ENCODE measurements around the gene SP110.

DNA sequence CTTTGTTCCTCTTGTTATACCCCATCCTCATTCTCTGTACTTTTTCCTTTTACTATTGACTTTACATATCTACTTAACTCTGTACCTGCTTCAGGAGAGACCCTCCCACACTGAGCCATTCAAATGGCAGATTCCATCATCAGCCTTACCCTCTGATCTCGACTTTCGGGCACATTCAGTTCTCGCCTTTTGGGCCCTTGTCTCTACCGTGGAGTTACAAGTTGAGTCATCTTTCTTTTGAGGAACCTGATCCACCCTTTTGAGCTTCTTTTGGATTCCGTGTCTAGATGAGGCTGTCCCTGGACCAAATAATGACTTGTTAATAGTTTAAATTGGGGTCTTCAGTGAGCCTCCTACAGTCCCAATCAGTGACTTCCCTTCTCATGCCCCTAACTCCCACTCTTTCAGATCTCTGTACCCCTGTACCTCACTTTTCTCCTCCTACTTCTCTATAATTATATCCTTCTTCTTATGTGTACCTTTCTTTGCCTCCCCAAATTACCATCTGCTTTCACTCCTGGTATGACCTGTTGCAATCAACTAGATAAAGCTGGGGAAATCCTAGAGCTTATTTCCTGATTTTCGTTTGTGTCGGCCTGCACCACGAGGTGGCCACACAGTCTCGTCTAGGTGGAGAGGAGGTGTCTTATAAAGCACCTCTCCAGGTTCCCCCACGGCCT, 17.2 kb downstream of the SP110 start:
- TF ChIP-seq, protein P1, sequence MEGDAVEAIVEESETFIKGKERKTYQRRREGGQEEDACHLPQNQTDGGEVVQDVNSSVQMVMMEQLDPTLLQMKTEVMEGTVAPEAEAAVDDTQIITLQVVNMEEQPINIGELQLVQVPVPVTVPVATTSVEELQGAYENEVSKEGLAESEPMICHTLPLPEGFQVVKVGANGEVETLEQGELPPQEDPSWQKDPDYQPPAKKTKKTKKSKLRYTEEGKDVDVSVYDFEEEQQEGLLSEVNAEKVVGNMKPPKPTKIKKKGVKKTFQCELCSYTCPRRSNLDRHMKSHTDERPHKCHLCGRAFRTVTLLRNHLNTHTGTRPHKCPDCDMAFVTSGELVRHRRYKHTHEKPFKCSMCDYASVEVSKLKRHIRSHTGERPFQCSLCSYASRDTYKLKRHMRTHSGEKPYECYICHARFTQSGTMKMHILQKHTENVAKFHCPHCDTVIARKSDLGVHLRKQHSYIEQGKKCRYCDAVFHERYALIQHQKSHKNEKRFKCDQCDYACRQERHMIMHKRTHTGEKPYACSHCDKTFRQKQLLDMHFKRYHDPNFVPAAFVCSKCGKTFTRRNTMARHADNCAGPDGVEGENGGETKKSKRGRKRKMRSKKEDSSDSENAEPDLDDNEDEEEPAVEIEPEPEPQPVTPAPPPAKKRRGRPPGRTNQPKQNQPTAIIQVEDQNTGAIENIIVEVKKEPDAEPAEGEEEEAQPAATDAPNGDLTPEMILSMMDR (IDR thresholded peaks at IDR 0.05): no peak
- TF ChIP-seq POLR2A (IDR thresholded peaks at IDR 0.05): no peak
